ENCODE results near the gene MYBBP1A. TPM values are rescaled to one million over a fixed set of nuclear protein-coding genes. Genes with fewer than 3 reads are reported as not detected.

The MYBBP1A gene
- total RNA-seq, 1 donor: 49.2 TPM

- peaks cover 54% of the 10 kb centered on the region for H3K36me3 ChIP-seq (ENCODE audit: insufficient read depth, low read length)
- DNase-seq (ENCODE audit: insufficient read length, low spot score, missing footprints): no peak
- no peaks in the 10 kb centered on the region for H3K9me3 ChIP-seq (ENCODE audit: low read depth, low read length)
- no peak overlapping the region for H2AFZ ChIP-seq (ENCODE audit: low read length)
- H3K4me3 ChIP-seq (ENCODE audit: insufficient read depth, low read length): no peak overlapping the region
- peaks cover 26% of the 10 kb centered on the region for H3K79me2 ChIP-seq (ENCODE audit: insufficient read depth, low read length)
- TF ChIP-seq CTCF (IDR thresholded peaks at IDR 0.05; ENCODE audit: extremely low read depth, low read depth, low read length): no peak
- no peaks in the 10 kb centered on the region for H3K27me3 ChIP-seq (ENCODE audit: insufficient read depth, low read length)
- H3K4me1 ChIP-seq (ENCODE audit: insufficient read depth, low read length): peaks cover 19% of the 10 kb centered on the region
- peaks cover 17% of the 10 kb centered on the region for H4K20me1 ChIP-seq (ENCODE audit: insufficient read depth, low read length)
- no peak overlapping the region for H3K4me2 ChIP-seq (ENCODE audit: insufficient read depth, low read length)
- H3K27ac ChIP-seq (ENCODE audit: low read depth, low read length): no peak overlapping the region
Measured at GRCh38 chr17:4551796-4552525, 3.2 kb downstream of the MYBBP1A start.

- H2AFZ ChIP-seq (ENCODE audit: low read length): no peak overlapping the region
- H3K27me3 ChIP-seq (ENCODE audit: insufficient read depth, low read length): no peaks in the 10 kb centered on the region
- H3K4me3 ChIP-seq (ENCODE audit: insufficient read depth, low read length): no peak overlapping the region
- no peak overlapping the region for H3K4me2 ChIP-seq (ENCODE audit: insufficient read depth, low read length)
- peaks cover 62% of the 10 kb centered on the region for H3K36me3 ChIP-seq (ENCODE audit: insufficient read depth, low read length)
- no peaks in the 10 kb centered on the region for H3K9me3 ChIP-seq (ENCODE audit: low read depth, low read length)
- H3K27ac ChIP-seq (ENCODE audit: low read depth, low read length): no peak overlapping the region
- H4K20me1 ChIP-seq (ENCODE audit: insufficient read depth, low read length): peaks cover 17% of the 10 kb centered on the region
- H3K79me2 ChIP-seq (ENCODE audit: insufficient read depth, low read length): peaks cover 26% of the 10 kb centered on the region
- peak; percentile 15 for TF ChIP-seq CTCF (IDR thresholded peaks at IDR 0.05; ENCODE audit: extremely low read depth, low read depth, low read length)
- H3K4me1 ChIP-seq (ENCODE audit: insufficient read depth, low read length): peaks cover 19% of the 10 kb centered on the region
- no peak for DNase-seq (ENCODE audit: insufficient read length, low spot score, missing footprints)
Measured at GRCh38 chr17:4551141-4551540, 4.0 kb downstream of the MYBBP1A start.

GRCh38 chr17:4550534-4551039 is 4.6 kb downstream of the MYBBP1A start:
- no peak for TF ChIP-seq CTCF (IDR thresholded peaks at IDR 0.05; ENCODE audit: extremely low read depth, low read depth, low read length)
- H3K27ac ChIP-seq (ENCODE audit: low read depth, low read length): no peak overlapping the region

GRCh38 chr17:4549781-4550533 is 5.2 kb downstream of the MYBBP1A start:
- no peak overlapping the region for H3K4me3 ChIP-seq (ENCODE audit: insufficient read depth, low read length)
- H3K4me1 ChIP-seq (ENCODE audit: insufficient read depth, low read length): peaks cover 11% of the 10 kb centered on the region
- H3K36me3 ChIP-seq (ENCODE audit: insufficient read depth, low read length): peaks cover 62% of the 10 kb centered on the region
- no peak overlapping the region for H3K27ac ChIP-seq (ENCODE audit: low read depth, low read length)
- TF ChIP-seq CTCF (IDR thresholded peaks at IDR 0.05; ENCODE audit: extremely low read depth, low read depth, low read length): no peak
- peaks cover 18% of the 10 kb centered on the region for H3K79me2 ChIP-seq (ENCODE audit: insufficient read depth, low read length)
- no peaks in the 10 kb centered on the region for H3K27me3 ChIP-seq (ENCODE audit: insufficient read depth, low read length)
- H3K9me3 ChIP-seq (ENCODE audit: low read depth, low read length): no peaks in the 10 kb centered on the region
- H3K4me2 ChIP-seq (ENCODE audit: insufficient read depth, low read length): no peak overlapping the region
- no peak overlapping the region for H2AFZ ChIP-seq (ENCODE audit: low read length)
- peaks cover 17% of the 10 kb centered on the region for H4K20me1 ChIP-seq (ENCODE audit: insufficient read depth, low read length)
- no peak for DNase-seq (ENCODE audit: insufficient read length, low spot score, missing footprints)

More at GRCh38 chr17:4550534-4551039, 4.6 kb downstream of the MYBBP1A start:
- Histone ChIP-seq H3K9me3 (ENCODE audit: low read depth, low read length) (no peaks in the 10 kb centered on the region), H3K79me2 (ENCODE audit: insufficient read depth, low read length) (peaks cover 25% of the 10 kb centered on the region), H2AFZ (ENCODE audit: low read length) (no peak overlapping the region), H3K27me3 (ENCODE audit: insufficient read depth, low read length) (no peaks in the 10 kb centered on the region), H3K4me1 (ENCODE audit: insufficient read depth, low read length) (peaks cover 14% of the 10 kb centered on the region), H3K36me3 (ENCODE audit: insufficient read depth, low read length) (peaks cover 62% of the 10 kb centered on the region), H3K4me2 (ENCODE audit: insufficient read depth, low read length) (no peak overlapping the region), H4K20me1 (ENCODE audit: insufficient read depth, low read length) (peaks cover 17% of the 10 kb centered on the region), H3K4me3 (ENCODE audit: insufficient read depth, low read length) (no peak overlapping the region)
- peak; percentile 81 for DNase-seq (ENCODE audit: insufficient read length, low spot score, missing footprints)

Data from osteoblast (primary cell).